ENCODE results near the gene FILIP1. TPM values are rescaled to one million over a fixed set of nuclear protein-coding genes. Genes with fewer than 3 reads are reported as not detected.

The FILIP1 gene
- total RNA-seq, 1 experiment from 2014 or later = 0.15 TPM

- Histone ChIP-seq H3K9me2 (replicated peaks; ENCODE audit: insufficient read depth, low read length) (no peaks in the 10 kb centered on the region), H3K4me2 (ENCODE audit: low read depth, low read length, poor library complexity, severe bottlenecking) (no peak overlapping the region), H3K79me2 (ENCODE audit: low read length) (no peaks in the 10 kb centered on the region), H3K9ac (ENCODE audit: low read length) (no peak overlapping the region), H3K4me3 (ENCODE audit: low read length) (no peak overlapping the region), H3K9me3 (ENCODE audit: low read length) (no peaks in the 10 kb centered on the region), H3K27ac (ENCODE audit: low read length) (no peak overlapping the region), H2AFZ (ENCODE audit: low read length) (no peak overlapping the region), H4K20me1 (ENCODE audit: insufficient read depth, low read depth, low read length) (no peaks in the 10 kb centered on the region), H3K27me3 (ENCODE audit: low read length) (no peaks in the 10 kb centered on the region), H3K4me1 (ENCODE audit: low read length) (no peaks in the 10 kb centered on the region), H3K36me3 (ENCODE audit: insufficient read depth, low read length) (no peaks in the 10 kb centered on the region)
- DNase-seq = no peak
Observed at GRCh38 chr6:75351570-75351969, 142.0 kb downstream of the FILIP1 start.

DNA sequence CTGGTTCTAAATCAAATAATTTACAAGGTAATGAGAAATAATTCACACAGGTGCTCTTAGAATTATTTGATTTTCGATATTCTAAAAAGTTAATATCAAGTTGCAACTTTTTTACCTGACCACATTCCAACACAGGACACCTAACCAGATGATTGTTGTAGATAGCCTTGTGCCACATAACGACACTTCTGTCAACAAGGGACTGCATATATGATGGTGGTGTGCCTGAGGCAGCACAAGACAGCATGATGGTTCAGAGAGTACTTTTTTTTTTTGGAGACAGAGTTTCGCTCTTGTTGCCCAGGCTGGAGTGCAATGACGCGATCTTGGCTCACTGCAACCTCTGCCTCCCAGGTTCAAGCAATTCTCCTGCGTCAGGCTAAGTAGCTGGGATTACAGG lies 142.8 kb downstream of the FILIP1 start:
- Histone ChIP-seq H3K9me3 (ENCODE audit: low read length) (no peaks in the 10 kb centered on the region), H3K79me2 (ENCODE audit: low read length) (no peaks in the 10 kb centered on the region), H3K4me3 (ENCODE audit: low read length) (no peak overlapping the region), H3K4me1 (ENCODE audit: low read length) (no peaks in the 10 kb centered on the region), H3K9me2 (replicated peaks; ENCODE audit: insufficient read depth, low read length) (no peaks in the 10 kb centered on the region), H4K20me1 (ENCODE audit: insufficient read depth, low read depth, low read length) (no peaks in the 10 kb centered on the region), H3K4me2 (ENCODE audit: low read depth, low read length, poor library complexity, severe bottlenecking) (no peak overlapping the region), H3K9ac (ENCODE audit: low read length) (no peak overlapping the region), H3K27ac (ENCODE audit: low read length) (no peak overlapping the region), H3K27me3 (ENCODE audit: low read length) (no peaks in the 10 kb centered on the region), H2AFZ (ENCODE audit: low read length) (no peak overlapping the region), H3K36me3 (ENCODE audit: insufficient read depth, low read length) (no peaks in the 10 kb centered on the region)
- DNase-seq = no peak

GRCh38 chr6:75350156-75350555 lies 143.4 kb downstream of the FILIP1 start:
- Histone ChIP-seq H3K36me3 (ENCODE audit: insufficient read depth, low read length) (no peaks in the 10 kb centered on the region), H3K4me3 (ENCODE audit: low read length) (no peak overlapping the region), H3K79me2 (ENCODE audit: low read length) (no peaks in the 10 kb centered on the region), H3K9me3 (ENCODE audit: low read length) (no peaks in the 10 kb centered on the region), H3K9ac (ENCODE audit: low read length) (no peak overlapping the region), H3K4me1 (ENCODE audit: low read length) (no peaks in the 10 kb centered on the region), H3K9me2 (replicated peaks; ENCODE audit: insufficient read depth, low read length) (no peaks in the 10 kb centered on the region), H3K27ac (ENCODE audit: low read length) (no peak overlapping the region), H3K4me2 (ENCODE audit: low read depth, low read length, poor library complexity, severe bottlenecking) (no peak overlapping the region), H3K27me3 (ENCODE audit: low read length) (no peaks in the 10 kb centered on the region), H2AFZ (ENCODE audit: low read length) (no peak overlapping the region), H4K20me1 (ENCODE audit: insufficient read depth, low read depth, low read length) (no peaks in the 10 kb centered on the region)
- no peak for DNase-seq

DNA sequence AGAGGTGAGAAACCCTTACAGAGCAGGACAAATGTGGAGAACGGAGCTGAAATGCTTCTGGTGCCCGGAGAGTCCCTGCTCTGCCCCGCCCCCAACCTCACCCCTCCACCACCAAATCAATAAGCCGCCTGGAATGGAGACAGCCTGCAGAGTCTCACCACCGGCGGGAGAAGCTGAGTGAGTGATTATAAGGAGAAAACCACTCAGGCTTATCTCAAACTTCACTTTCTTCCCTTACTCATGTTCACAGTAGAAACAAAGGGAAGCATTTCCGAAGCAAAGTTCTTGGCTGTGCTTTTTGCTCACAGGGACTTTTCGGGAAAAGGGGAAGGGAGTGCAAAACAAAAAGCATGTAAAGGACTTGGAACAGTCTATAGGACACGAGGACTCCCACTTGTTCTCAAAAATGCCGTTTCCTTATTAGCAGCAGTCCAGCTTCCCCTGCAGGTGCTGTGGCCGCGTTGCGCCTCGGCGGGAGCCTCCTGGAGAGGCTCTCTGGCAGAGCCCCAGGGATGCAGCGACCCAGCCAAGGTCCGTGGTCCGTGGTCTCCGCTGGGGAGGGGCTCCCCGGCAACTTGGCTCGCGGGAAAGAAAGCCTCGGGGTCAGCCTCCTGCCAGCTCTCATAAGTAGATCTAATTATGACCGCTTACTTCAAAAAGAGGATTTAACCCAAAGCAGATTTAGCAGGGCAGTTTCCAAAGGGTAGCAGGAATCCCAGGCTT lies 144.2 kb downstream of the FILIP1 start:
- no peaks in the 10 kb centered on the region for H3K9me2 ChIP-seq (replicated peaks; ENCODE audit: insufficient read depth, low read length)
- no peaks in the 10 kb centered on the region for H3K4me1 ChIP-seq (ENCODE audit: low read length)
- no peak overlapping the region for H2AFZ ChIP-seq (ENCODE audit: low read length)
- no peak for DNase-seq
- H3K9me3 ChIP-seq (ENCODE audit: low read length) = no peaks in the 10 kb centered on the region
- no peak overlapping the region for H3K4me3 ChIP-seq (ENCODE audit: low read length)
- no peak overlapping the region for H3K27ac ChIP-seq (ENCODE audit: low read length)
- H4K20me1 ChIP-seq (ENCODE audit: insufficient read depth, low read depth, low read length) = no peaks in the 10 kb centered on the region
- H3K79me2 ChIP-seq (ENCODE audit: low read length) = no peaks in the 10 kb centered on the region
- no peaks in the 10 kb centered on the region for H3K36me3 ChIP-seq (ENCODE audit: insufficient read depth, low read length)
- H3K27me3 ChIP-seq (ENCODE audit: low read length) = no peaks in the 10 kb centered on the region
- no peak overlapping the region for H3K9ac ChIP-seq (ENCODE audit: low read length)
- no peak overlapping the region for H3K4me2 ChIP-seq (ENCODE audit: low read depth, low read length, poor library complexity, severe bottlenecking)

DNA sequence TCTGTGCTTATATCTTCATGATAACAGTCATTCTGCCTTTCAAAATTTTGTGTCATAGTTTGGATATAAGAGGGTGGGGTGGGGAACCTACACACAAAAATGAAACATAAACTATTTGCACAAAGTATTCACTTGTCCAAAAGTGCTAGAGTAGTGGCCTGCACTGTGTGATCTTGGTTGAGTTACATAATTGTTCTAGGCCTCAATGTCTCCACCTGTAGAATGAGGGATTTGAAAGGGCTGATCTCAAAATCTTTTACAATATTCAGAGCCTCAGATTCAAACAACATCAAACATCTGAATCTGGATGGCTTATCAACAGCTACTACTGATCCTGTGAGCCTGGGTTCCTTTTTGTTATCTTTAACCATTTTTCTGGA lies 144.7 kb downstream of the FILIP1 start:
- H3K27me3 ChIP-seq (ENCODE audit: low read length) = no peaks in the 10 kb centered on the region
- no peaks in the 10 kb centered on the region for H3K36me3 ChIP-seq (ENCODE audit: insufficient read depth, low read length)
- no peak for DNase-seq
- H3K4me3 ChIP-seq (ENCODE audit: low read length) = no peak overlapping the region
- no peaks in the 10 kb centered on the region for H3K9me3 ChIP-seq (ENCODE audit: low read length)
- no peaks in the 10 kb centered on the region for H3K79me2 ChIP-seq (ENCODE audit: low read length)
- H3K9ac ChIP-seq (ENCODE audit: low read length) = no peak overlapping the region
- no peak overlapping the region for H2AFZ ChIP-seq (ENCODE audit: low read length)
- no peaks in the 10 kb centered on the region for H3K4me1 ChIP-seq (ENCODE audit: low read length)
- H3K4me2 ChIP-seq (ENCODE audit: low read depth, low read length, poor library complexity, severe bottlenecking) = no peak overlapping the region
- no peaks in the 10 kb centered on the region for H4K20me1 ChIP-seq (ENCODE audit: insufficient read depth, low read depth, low read length)
- H3K27ac ChIP-seq (ENCODE audit: low read length) = no peak overlapping the region
- H3K9me2 ChIP-seq (replicated peaks; ENCODE audit: insufficient read depth, low read length) = no peaks in the 10 kb centered on the region

GRCh38 chr6:75347898-75348610 lies 145.5 kb downstream of the FILIP1 start:
- no peaks in the 10 kb centered on the region for H3K36me3 ChIP-seq (ENCODE audit: insufficient read depth, low read length)
- DNase-seq = no peak
- H3K9me2 ChIP-seq (replicated peaks; ENCODE audit: insufficient read depth, low read length) = no peaks in the 10 kb centered on the region
- H3K4me2 ChIP-seq (ENCODE audit: low read depth, low read length, poor library complexity, severe bottlenecking) = no peak overlapping the region
- H2AFZ ChIP-seq (ENCODE audit: low read length) = no peak overlapping the region
- no peaks in the 10 kb centered on the region for H3K4me1 ChIP-seq (ENCODE audit: low read length)
- H3K4me3 ChIP-seq (ENCODE audit: low read length) = no peak overlapping the region
- H4K20me1 ChIP-seq (ENCODE audit: insufficient read depth, low read depth, low read length) = no peaks in the 10 kb centered on the region
- H3K9ac ChIP-seq (ENCODE audit: low read length) = no peak overlapping the region
- H3K27me3 ChIP-seq (ENCODE audit: low read length) = no peaks in the 10 kb centered on the region
- H3K79me2 ChIP-seq (ENCODE audit: low read length) = no peaks in the 10 kb centered on the region
- no peaks in the 10 kb centered on the region for H3K9me3 ChIP-seq (ENCODE audit: low read length)
- H3K27ac ChIP-seq (ENCODE audit: low read length) = no peak overlapping the region

DNA sequence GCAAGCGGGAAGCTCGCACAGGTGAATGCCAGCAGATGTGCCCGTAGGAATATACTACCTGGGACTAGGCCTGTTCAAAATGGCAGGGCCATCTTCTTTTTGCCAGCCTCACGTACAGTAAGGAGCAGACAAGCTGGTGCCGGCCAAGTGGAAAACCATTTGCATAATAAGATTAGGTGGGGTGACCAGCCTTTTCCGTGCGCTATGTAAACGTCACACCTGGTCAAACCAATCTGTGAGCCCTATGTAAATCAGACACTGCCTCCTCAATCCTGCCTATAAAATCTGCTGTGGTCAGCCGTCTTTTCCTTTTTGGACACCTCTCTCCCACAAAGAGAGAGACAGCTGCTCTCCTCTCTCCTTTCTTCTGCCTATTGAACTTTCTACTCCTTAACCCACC lies 148.2 kb downstream of the FILIP1 start:
- no peak for DNase-seq
- Histone ChIP-seq H3K79me2 (ENCODE audit: low read length) (no peaks in the 10 kb centered on the region), H3K9me2 (replicated peaks; ENCODE audit: insufficient read depth, low read length) (no peaks in the 10 kb centered on the region), H3K27ac (ENCODE audit: low read length) (no peak overlapping the region), H3K4me2 (ENCODE audit: low read depth, low read length, poor library complexity, severe bottlenecking) (no peak overlapping the region), H3K9me3 (ENCODE audit: low read length) (no peaks in the 10 kb centered on the region), H2AFZ (ENCODE audit: low read length) (no peak overlapping the region), H3K4me1 (ENCODE audit: low read length) (no peaks in the 10 kb centered on the region), H4K20me1 (ENCODE audit: insufficient read depth, low read depth, low read length) (no peaks in the 10 kb centered on the region), H3K4me3 (ENCODE audit: low read length) (no peak overlapping the region), H3K36me3 (ENCODE audit: insufficient read depth, low read length) (no peaks in the 10 kb centered on the region), H3K27me3 (ENCODE audit: low read length) (no peaks in the 10 kb centered on the region), H3K9ac (ENCODE audit: low read length) (no peak overlapping the region)

DNA sequence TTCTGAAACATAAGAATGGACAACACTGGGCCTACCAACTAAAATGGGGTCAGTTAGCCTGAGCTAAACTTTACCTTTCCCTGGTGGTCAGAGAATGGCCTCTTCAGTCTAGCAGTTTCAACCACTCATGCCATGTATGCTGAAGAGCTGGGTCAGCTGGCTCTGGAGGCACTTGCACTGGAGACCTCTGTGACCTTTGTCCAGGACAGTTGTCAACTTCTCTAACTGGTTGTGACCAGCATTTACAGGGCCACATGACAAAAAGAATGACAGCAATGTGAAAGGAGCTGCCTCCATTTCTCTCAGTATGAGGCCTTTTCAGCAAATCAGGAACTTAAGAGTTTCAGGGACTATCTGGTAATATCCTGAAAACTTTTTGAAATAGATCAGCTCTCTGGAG lies 149.1 kb downstream of the FILIP1 start:
- Histone ChIP-seq H4K20me1 (ENCODE audit: insufficient read depth, low read depth, low read length) (no peaks in the 10 kb centered on the region), H3K9me3 (ENCODE audit: low read length) (no peaks in the 10 kb centered on the region), H3K9ac (ENCODE audit: low read length) (no peak overlapping the region), H3K4me2 (ENCODE audit: low read depth, low read length, poor library complexity, severe bottlenecking) (no peak overlapping the region), H3K4me3 (ENCODE audit: low read length) (no peak overlapping the region), H3K4me1 (ENCODE audit: low read length) (no peaks in the 10 kb centered on the region), H2AFZ (ENCODE audit: low read length) (no peak overlapping the region), H3K79me2 (ENCODE audit: low read length) (no peaks in the 10 kb centered on the region), H3K9me2 (replicated peaks; ENCODE audit: insufficient read depth, low read length) (no peaks in the 10 kb centered on the region), H3K27ac (ENCODE audit: low read length) (no peak overlapping the region), H3K36me3 (ENCODE audit: insufficient read depth, low read length) (no peaks in the 10 kb centered on the region), H3K27me3 (ENCODE audit: low read length) (no peaks in the 10 kb centered on the region)
- DNase-seq = no peak
